ENCODE results near the gene JARID2.

DNA sequence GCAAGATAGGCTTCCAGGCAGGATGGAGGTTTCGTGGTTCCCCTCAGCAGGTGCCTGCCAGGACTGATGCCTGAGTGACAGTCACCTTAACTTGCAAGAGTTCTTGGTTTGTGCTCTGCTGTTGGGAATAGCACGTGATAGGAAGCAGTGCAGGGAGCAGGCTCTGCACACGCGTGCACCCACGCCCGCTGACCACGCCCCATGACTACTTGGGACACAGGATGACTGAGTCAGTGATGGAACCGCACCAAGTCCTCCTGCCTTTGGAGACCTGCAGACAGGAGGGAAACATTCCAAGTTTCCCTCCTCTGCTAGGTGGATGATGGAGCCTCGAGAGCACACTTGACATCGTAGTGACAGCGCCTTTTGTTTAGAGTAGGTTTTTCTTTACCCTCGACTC is 252.8 kb downstream of the JARID2 start:
- TF ChIP-seq, protein P1, sequence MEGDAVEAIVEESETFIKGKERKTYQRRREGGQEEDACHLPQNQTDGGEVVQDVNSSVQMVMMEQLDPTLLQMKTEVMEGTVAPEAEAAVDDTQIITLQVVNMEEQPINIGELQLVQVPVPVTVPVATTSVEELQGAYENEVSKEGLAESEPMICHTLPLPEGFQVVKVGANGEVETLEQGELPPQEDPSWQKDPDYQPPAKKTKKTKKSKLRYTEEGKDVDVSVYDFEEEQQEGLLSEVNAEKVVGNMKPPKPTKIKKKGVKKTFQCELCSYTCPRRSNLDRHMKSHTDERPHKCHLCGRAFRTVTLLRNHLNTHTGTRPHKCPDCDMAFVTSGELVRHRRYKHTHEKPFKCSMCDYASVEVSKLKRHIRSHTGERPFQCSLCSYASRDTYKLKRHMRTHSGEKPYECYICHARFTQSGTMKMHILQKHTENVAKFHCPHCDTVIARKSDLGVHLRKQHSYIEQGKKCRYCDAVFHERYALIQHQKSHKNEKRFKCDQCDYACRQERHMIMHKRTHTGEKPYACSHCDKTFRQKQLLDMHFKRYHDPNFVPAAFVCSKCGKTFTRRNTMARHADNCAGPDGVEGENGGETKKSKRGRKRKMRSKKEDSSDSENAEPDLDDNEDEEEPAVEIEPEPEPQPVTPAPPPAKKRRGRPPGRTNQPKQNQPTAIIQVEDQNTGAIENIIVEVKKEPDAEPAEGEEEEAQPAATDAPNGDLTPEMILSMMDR (IDR thresholded peaks at IDR 0.05 in 4 of 5, conservative IDR thresholded peaks at IDR 0.05 in 1 of 5), result no peak
- TF ChIP-seq POLR2A (IDR thresholded peaks at IDR 0.05), result no peak

Data from gastrocnemius medialis (tissue), 4 donors.